GM19467 (cell line): ENCODE results near the gene GPLD1.

Experiments
- ATAC-seq: cut with Tn5 transposase; IDR thresholded peaks from one replicate; pipeline ENCODE4 v1.9.1; 2021; ENCODE audit warnings: mild to moderate bottlenecking, moderate library complexity; ENCODE audit not compliant: unreplicated experiment

GPLD1 gene

DNA sequence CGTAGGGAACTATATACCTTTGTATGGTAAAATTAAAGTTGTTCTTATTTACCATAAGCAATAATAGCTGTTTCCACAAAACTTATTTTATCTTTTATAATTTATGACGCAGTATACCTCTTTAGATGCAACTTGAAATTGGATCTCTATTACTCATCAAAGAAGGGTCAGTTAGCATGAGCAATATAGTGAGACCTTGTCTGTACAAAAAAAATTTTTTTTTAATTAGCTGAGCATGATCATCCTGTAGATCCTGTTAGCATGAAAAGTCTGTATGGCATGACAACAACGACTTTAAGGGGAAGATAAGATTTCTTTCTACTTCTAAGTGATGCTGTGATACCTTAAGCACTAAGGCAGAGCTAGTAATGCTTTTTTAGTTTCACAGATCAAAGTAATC, 11.3 kb upstream of the GPLD1 start:
- no peak for ATAC-seq

DNA sequence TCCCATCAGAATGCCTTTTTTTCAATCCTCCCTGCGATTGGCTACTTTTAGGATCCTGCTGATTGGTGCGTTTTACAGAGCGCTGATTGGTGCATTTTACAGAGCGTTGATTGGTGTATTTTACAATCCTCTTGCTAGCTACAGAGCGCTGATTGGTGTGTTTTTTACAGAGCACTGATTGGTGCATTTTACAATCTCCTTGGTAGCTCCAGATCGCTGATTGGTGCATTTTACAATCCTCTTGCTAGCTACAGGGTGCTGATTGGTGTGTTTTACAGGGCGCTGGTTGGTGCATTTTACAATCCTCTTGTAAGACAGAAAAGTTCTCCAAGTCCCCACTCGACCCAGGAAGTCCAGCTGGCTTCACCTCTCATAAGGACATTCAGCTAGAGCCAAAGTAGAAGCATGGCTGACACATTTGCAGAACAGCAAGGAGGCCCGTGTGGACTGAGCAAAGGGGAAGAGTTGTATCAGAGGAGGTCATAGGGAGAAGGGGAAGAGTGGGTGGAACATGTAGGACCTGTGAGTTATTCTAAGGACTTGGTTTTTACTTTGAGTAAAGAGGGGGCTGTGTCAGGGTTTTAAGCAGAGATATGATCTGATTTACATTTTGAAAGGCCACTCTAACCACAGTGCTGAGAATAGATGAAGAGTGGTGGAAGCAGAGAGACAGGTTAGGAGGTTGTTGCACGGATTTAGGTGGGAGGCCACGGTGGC, 8.0 kb upstream of the GPLD1 start:
- ATAC-seq, result no peak

DNA sequence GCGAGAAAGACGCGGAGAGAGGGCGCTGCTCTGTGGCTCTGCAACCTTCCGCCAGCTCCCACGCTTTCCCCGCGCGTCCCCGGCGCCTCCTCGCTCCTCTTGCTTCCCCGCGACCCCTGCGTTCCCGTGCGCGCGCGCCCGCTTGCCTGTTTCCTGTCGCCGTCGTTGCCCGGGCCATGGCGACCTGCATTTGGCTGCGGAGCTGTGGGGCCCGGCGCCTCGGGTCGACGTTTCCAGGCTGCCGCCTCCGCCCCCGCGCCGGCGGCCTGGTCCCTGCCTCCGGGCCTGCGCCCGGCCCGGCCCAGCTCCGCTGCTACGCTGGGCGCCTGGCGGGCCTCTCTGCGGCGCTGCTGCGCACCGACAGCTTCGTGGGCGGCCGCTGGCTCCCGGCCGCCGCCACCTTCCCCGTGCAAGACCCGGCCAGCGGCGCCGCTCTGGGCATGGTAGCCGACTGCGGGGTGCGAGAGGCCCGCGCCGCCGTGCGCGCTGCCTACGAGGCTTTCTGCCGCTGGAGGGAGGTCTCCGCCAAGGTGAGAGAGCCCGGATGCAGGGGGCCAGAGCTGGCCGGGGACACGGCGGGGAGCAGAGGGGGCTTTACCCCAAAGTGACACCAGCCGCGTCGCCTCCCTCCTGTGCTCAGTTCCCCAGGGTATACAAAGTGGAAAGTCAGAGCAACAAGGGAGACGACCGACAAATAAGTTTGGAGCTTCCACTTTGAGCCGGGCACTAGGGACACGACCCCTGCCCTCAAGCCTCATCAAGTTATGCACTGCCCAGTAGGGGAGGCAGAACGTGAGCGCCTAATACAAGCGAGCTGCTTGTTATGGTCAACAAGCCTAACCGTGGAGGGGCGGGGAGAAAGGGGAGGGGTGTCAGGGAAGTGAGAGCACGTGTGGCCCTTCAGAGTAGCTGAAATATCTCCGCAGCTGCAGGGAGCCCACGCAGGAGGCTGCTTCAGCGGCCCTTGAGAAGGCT, 5.7 kb upstream of the GPLD1 start, which contains the start of gene ALDH5A1:
Gene ALDH5A1 (plus strand): TSS at position 149 of the 975 bp plus-strand sequence. CDS start 28 bp downstream, at position 177.
- ATAC-seq, result peak; percentile 66

DNA sequence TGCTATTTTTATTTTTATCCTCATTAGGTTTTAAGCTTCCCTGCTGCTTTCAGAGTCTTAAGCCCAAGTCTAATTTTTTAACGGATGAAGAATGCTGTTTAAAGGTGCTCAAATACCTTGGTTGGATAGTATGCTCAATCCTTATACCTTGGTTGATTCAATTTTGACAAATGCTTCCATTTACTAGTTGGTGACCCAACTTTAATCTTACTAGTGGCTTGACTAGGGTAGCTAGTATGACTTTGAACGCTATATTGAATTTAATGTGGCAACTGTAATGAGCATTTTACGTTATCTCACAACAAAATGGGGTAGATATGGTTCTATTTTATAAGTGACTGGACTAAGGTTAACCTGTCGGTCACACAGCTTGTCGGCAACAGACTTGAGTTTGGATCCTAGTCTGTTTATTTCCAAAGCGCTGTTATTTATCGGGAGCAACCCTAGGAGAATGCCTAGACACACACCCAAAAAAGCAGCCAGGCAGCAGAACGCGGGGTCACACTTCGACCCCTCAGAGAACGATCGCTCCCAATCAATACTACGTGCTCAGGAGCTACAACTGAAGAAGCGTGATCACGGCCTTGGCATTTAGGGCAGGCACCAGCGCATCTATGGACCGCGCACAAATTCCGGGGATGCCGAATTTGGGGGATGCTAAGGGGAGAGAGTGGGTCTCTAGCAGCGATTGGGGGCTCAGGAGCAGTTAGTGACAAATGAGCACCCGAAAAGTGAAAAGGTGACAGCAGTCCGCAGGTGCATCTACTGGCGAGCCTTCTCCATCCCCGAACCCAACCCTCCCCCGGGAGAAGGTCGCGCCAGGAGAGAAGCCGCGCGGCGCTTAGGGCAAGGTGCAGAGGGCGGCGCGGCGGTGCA, 4.8 kb upstream of the GPLD1 start:
- no peak for ATAC-seq

DNA sequence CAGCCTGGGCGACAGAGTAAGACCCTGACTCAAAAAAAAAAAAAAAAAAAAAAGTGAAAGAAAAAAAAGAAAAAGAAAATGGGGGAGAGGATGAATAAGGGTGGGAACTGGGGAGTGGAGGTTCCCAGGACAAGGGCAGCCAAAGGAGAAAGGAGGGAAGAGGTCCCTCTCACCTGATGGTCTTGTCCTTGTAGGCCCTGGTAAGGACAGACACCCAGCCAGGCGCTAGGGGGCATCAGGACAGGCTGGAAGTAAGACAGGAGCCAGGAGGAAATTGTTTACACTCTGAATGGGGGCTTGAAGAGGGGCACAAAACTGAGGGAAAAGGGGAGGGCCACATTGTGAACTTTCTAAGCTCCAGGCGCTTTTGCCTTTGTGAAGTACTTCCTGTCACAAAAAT, 3.1 kb upstream of the GPLD1 start:
- no peak for ATAC-seq

DNA sequence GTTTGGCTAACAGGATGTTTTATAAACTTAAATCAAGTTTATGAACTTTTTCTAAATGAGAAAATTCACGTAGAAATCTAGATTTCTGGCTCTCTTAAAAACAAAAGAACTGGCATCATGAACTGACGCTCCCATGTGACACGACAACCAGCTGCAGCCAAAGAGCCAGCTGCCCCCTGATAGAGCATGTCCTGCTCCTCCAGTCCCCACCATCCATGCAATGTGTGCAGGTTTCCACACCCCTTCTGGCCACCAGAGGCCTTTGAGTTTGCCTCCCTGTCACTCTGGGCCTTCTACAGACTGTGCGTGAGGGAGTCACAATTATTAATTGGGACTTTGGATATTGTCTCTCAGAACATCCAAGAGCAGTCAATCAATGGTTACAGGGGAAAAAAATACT, 1.6 kb upstream of the GPLD1 start:
- ATAC-seq, result no peak

DNA sequence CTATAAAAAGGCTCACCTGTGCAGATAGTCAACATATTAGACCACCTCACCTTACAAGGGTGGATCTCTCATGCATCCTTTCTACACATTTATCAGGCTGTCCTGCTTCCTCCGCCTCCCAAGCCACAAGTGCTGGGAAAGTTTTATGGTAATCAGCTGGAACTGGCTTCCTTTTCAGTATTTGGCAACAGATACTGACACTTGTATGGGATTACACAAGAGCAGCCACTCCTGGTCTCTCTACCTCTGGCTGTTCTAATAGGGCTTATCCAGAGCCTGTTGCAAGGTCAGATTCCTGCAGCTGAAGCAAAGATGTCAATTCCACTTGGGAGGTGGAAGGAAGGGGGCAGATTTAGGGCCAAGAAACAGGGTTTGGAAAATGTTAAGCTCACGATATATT, 503 bp upstream of the GPLD1 start:
- ATAC-seq, result no peak

DNA sequence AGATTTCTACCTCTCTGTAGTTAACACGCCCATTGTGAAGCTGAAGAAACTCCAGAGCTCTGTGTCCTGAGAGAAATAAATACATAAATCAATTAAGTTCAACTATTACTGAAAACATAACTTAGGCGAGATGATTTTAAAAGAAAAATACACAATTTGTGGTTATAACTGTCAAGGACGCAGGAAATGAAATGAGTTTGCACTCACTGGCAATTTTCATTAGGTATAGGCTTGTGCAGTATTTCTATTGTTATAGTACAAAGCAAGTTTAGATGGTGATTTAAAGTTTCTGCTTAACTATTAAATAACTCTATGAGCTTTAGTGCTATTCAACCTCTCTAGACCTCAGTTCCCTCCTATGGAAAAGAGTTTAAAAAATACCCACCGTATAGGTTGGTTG, 3.3 kb downstream of the GPLD1 start:
- no peak for ATAC-seq

DNA sequence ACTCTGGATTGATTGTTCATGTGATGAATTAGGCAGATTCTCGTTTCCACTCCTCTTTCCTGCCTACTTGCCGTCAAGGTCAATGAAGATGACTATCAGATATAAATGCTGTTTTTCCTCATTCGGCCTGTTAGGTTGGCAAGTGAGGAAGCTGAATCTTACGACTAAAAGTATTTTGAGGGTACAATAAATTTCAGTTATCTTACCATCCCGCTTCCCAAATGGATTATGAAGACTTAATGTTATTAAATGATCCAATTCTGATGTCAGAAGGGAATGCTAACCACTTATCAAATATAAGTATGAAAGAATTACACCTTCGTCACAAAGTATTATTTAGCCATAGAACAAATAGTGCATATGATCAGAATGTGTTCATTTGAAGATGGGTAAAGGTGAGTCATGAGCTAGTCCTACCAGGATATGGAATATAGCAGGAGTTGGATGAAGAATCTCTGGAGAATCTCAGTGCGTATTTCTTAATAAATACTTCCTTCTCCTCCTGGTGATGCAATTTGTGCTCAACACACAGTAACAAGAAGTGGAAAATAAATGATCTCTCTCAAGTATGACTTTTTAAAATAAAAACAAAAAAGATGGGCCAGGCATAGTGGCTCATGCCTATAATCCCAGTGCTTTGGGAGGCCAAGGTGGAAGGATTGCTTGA, 4.6 kb downstream of the GPLD1 start:
- ATAC-seq, result no peak

DNA sequence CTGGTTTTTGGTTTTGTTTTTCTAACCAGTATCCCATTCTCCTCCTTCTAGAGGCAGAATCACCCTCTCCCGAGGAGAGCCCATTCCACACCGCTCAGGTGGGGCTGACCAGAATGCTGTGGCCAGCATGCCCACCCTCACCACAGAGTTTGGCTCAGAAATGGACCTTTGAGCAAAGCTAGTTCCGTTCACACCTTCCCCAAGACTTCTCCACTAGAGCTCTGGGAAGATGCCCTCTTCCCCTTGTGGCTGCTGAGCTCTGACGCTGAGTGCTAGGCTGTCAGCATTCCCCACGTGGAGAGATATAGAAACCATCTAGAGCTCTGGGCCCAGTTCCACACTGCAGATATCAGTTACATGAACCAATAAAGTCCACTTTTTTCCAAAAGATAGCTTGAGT, 7.9 kb downstream of the GPLD1 start:
- no peak for ATAC-seq

DNA sequence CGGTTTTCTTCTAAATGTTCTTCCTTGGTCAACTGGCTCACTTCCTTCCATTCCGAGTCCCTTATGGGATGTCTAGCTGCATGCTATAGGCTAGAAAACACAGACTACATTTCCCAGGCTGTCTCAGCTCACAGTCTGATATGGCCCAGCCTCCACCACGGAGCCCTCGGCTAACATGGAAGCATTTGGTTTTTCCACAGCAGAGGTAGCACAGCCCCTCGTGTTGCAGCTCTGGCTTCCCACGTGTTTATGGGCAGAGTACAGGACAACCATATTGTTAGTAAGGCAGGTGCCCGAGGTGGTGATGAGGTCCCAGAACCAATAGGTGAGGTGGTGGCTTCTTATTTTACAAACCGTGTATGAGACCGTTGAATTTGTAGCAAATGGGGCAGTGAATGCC, 8.7 kb downstream of the GPLD1 start:
- no peak for ATAC-seq

DNA sequence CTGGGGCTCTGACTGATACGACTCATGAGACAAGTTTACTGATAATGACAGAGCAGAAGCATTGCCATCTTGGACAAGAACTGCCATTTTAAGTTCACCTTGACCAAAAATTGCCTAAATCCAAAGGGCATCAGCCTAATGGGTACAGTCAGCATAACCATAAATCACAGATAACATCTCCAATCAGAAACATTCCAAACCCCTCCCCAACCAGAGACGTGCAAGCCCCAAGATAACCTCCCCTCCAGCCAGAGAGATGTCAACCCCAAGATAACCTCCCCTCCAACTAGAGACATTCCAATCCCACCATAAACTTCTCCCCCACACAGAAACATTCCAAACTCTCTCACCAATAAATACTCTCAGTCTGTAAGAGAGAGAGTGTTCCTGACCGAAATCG, 10.5 kb downstream of the GPLD1 start:
- no peak for ATAC-seq

DNA sequence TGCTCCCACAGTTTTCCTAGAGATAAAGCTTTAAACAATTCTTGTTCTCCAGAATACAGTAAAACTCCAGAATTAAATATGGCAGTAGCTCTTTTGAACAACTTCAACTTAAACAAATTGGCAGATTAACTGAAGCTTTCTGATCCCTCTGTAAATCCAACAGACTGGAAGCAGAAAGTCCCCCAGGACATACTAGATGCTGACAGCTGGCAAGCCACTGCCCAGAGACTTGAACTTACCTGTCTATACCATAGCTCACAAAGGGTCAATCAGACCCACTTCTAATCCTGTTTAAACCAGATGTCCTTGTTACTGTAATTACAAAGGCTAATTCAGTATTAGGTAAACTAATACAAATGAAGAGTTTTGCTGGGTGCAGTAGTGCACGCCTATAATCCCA, 12.3 kb downstream of the GPLD1 start:
- ATAC-seq, result no peak

DNA sequence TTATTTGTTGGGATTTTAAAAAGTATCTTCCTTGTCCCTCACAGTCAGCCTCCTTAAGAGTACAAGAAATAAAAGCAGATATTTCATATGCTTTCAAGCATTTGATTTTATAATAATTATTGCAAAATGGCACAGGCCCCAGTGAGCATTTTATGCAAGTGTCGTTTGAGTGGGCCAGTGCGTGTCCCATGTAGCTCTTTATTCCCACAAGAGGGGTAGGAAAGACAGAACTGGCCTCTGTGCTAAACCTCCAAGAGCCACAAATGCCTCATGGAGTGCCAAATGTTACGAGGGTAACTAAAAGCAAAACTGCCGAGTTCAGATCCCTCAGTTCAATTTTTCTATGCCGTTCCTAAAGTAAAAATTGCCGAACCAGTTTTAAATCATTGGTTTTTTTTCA, 12.7 kb downstream of the GPLD1 start:
- ATAC-seq, result no peak

DNA sequence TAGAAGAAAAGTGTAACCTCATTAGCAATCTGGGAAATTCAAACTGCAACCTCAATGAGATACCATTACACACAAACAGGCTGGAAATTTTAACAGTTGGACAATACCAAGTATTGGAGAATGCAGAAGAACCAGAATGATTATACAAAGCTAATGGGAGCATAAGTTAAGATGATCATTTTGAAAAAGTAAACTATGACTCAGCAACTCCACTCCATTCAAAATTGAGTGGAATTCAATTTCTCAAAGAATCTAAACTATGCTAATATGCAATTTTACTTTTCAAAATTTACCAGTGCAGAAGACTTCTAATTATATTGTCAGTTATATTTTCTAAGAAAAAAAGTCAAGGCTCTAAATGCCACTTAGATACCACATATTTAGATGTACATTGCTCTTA, 17.2 kb downstream of the GPLD1 start:
- ATAC-seq, result no peak

DNA sequence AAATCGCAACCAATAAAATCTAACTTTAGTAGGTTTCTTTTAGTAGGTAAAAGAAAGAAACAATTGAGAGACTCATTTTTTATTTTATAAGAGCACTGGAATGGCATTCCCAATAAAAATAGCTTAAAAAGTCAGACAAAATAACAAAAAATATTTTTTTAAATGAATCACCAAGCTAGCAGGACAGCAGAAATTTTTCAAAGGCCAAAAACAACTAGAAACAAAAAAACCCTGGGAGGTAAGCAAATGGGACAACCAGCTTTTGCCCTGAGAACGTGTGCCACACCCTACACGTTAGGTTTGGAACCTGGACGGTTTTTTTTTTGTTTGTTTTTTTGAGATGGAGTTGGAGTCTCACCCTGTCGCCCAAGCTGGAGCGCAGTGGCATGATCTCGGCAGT, 19.6 kb downstream of the GPLD1 start:
- no peak for ATAC-seq

DNA sequence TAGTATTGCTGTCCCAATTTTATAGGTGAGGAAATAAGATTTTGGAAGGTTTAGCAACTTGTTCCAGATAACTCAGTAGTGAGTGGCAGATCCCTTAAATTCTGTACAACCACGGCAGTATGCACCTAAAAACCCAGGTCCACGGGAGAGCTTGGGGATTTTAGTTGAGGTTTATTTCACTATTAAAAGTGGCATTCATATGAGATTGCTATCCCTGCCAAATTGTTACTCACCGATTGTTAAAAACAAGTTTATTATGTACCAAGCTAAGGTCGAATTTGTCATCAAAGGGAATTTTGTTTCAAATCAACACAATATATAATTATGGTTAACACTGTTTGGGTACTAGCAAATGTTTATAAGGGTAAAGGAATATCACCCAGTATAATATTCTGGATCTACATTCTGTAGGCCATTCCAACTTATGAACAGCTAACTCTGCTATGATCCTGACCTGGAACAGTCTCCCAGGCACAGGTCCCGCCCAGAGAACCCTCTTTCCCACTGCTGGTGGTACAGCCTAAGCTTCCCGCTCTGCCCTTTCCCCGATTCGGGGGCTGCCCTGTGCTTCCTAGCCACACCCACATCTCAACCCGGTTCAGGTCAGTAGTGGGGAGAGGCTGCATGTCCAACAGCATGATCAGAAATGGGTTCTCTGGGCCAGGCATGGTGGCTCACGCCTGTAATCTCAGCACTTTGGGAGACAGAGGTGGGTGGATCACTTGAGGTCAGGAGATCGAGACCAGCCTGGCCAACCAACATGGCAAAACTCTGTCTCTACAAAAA, 24.9 kb downstream of the GPLD1 start:
- ATAC-seq, result no peak

DNA sequence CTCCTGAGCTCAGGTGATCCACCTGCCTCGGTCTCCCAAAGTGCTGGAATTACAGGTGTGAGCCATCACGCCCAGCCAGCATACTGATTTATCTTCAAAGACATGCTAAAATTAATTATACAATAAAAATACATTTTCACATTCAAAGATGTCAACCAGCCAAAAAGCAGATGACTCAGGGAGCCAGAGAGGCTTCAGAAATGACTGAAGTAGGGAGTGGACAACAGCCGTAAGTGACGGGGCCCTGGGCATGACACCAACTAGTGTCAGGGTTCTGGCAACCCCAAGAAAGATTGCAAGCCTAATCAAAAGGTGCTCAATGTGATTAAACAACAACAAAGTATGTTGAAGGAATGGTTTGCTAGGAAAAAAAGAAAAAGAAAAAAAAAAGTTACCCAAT, 28.4 kb downstream of the GPLD1 start:
- ATAC-seq, result no peak

DNA sequence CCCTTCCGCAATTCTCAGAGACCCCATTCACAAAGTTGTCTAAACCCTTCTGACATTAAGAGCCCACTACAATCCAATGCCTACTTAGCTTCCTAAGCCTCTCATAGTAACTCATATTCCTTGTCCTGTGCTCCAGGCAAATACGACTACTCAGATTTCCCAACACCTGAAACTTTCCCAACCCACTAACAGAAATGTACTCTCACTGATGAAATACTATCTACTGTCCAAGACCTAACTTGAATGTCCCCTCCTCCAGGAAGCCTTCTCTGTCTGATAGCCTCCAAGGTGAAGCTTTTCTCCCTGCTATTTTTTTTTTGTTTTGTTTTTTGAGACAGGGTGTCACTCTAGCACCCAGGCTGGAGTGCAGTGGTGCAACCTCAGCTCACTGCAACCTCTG, 30.4 kb downstream of the GPLD1 start:
- ATAC-seq, result no peak

DNA sequence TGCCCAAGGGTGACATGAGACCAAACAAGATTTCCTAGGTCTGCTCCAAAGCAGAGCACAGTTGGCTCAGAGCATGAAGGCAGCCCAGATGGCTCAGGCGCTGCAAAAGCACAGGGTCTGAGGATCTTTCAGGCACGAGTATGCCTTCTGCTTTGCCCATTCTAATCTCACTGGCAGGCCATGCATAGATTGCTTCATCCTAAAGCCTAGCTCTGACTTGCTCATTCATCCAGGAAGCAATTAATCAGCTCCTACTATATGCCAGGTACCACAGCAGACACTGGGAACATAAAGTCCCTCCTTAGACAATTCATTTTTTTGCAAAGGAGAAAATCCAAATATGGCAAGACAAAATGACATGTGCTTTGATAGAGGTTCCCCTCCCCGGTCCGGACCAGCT, 31.2 kb downstream of the GPLD1 start:
- ATAC-seq, result no peak
